OCI-LY1 (cell line): ENCODE results near the gene ACOT8.

Source experiments
- CTCF ChIP-seq: fragments of 200-600 bp; sonication (generic), shearing (Covaris generic); IDR thresholded peaks from 2 replicates; pipeline ENCODE4 v1.5.1; 2017; ENCODE audit warnings: mild to moderate bottlenecking, antibody characterized with exemption, low read length, moderate library complexity, mixed read lengths
- EZH2 ChIP-seq: fragments of 200-600 bp; sonication (generic), shearing (Covaris generic); IDR thresholded peaks from 2 replicates; pipeline ENCODE4 v1.8.0; 2017; ENCODE audit warnings: borderline replicate concordance, mixed run types, mild to moderate bottlenecking, antibody characterized with exemption, low read length, moderate library complexity, mixed read lengths

GRCh38 chr20:45902199-45902701 is 45.1 kb upstream of the ACOT8 start:
- TF ChIP-seq CTCF (no peak), EZH2 (no peak)
